HepG2 (cell line): Measurements from ENCODE around the gene ASB9. TPM values are rescaled to one million over a fixed set of nuclear protein-coding genes. Genes with fewer than 3 reads are reported as not detected.

ENCODE experiments used
- polyA plus RNA-seq, 8 experiments: library from polyadenylated mRNA; depleted of rRNA in 3 of 8; stranded (reverse) in 7 of 8; unstranded in 1 of 8; fragments of >200 nt; fragmentation: Illumina TruSeq in 4 of 8; extraction: Trizol in 4 of 8; gene quantifications; 2 replicates each; pipeline versions ENCODE4 v1.2.1 to v1.2.3, GENCODE V29; 2011 to 2016; ENCODE audit warnings: low read depth in 4 of 8, missing spikeins in 1 of 8, mixed read lengths in 1 of 8; ENCODE audit not compliant: insufficient read depth in 1 of 8
- total RNA-seq, 5 experiments: library from RNA; depleted of rRNA; stranded (reverse); fragments of >200 nt; fragmentation: Illumina TruSeq; extraction: Trizol; gene quantifications; 2 replicates each; pipeline ENCODE4 v1.2.3, GENCODE V29; 2016; ENCODE audit warnings: low read depth in 1 of 5

The ASB9 gene
- total and polyA plus RNA-seq, 2 of the 13 experiments (the other 11 are each of a cell fraction or from before 2014, with no cell fraction given): 4.2 to 13.8 TPM

Other genes starting within 250 kb of the ASB9 start
- not detected in 2 replicates for gene ASB11, start 45.6 kb upstream of the ASB9 start, total RNA-seq (2016; rRNA removed; fragmentation: Illumina TruSeq; extraction: Trizol)
- gene ASB11, start 45.6 kb upstream of the ASB9 start, polyA plus RNA-seq (2011; rRNA removed): not detected in 2 replicates
- 13.0 and 19.9 TPM in 2 replicates for gene PIGA, start 65.4 kb upstream of the ASB9 start, total RNA-seq (2016; rRNA removed; fragmentation: Illumina TruSeq; extraction: Trizol)
- 4.4 and 6.0 TPM in 2 replicates for gene PIGA, start 65.4 kb upstream of the ASB9 start, polyA plus RNA-seq (2011; rRNA removed)
- 0.27 and 0.35 TPM in 2 replicates for gene VEGFD, start 114.3 kb upstream of the ASB9 start, total RNA-seq (2016; rRNA removed; fragmentation: Illumina TruSeq; extraction: Trizol)
- 0.11 and 0.34 TPM in 2 replicates for gene VEGFD, start 114.3 kb upstream of the ASB9 start, polyA plus RNA-seq (2011; rRNA removed)
- 38.0 and 53.3 TPM in 2 replicates for gene PIR, start 223.2 kb upstream of the ASB9 start, total RNA-seq (2016; rRNA removed; fragmentation: Illumina TruSeq; extraction: Trizol)
- 7.7 and 12.2 TPM in 2 replicates for gene PIR, start 223.2 kb upstream of the ASB9 start, polyA plus RNA-seq (2011; rRNA removed)
- not detected in 2 replicates for gene BMX, start 230.7 kb upstream of the ASB9 start, total RNA-seq (2016; rRNA removed; fragmentation: Illumina TruSeq; extraction: Trizol)
- not detected in 2 replicates for gene BMX, start 230.7 kb upstream of the ASB9 start, polyA plus RNA-seq (2011; rRNA removed)